KMS-11 (cell line): ENCODE results near the gene STN1.
A peak's percentile ranks its signal among the peaks of the same experiment; 100 is the strongest.

Source experiments
- H2AFZ ChIP-seq: fragments of 200-600 bp; sonication (generic); 2 replicates; pipeline ENCODE4 v1.6.1; 2016; ENCODE audit warnings: antibody characterized with exemption, mixed run types, low read depth
- H3K27ac ChIP-seq: fragments of 200-600 bp; sonication (generic); 2 replicates; pipeline ENCODE4 v1.6.1; 2016; ENCODE audit warnings: mild to moderate bottlenecking, mixed run types
- H3K27me3 ChIP-seq: fragments of 200-600 bp; sonication (generic); 2 replicates; pipeline ENCODE4 v1.6.1; 2017; ENCODE audit warnings: mild to moderate bottlenecking, low read depth, mixed run types, moderate library complexity; ENCODE audit not compliant: insufficient read depth
- H3K36me3 ChIP-seq: fragments of 200-600 bp; sonication (generic); 2 replicates; pipeline ENCODE4 v1.6.1; 2017; ENCODE audit warnings: mild to moderate bottlenecking, mixed run types; ENCODE audit not compliant: insufficient read depth
- H3K4me1 ChIP-seq: fragments of 200-600 bp; sonication (generic); 2 replicates; pipeline ENCODE4 v1.6.1; 2016; ENCODE audit warnings: mild to moderate bottlenecking, low read depth, mixed run types; ENCODE audit not compliant: poor library complexity, severe bottlenecking
- H3K4me2 ChIP-seq: fragments of 200-600 bp; sonication (generic); 2 replicates; pipeline ENCODE4 v1.7.0; 2016; ENCODE audit warnings: mild to moderate bottlenecking, mixed run types
- H3K4me3 ChIP-seq: fragments of 200-600 bp; sonication (generic); IDR thresholded peaks from 2 replicates; pipeline ENCODE4 v1.6.1; 2017; ENCODE audit warnings: low read depth, low read length, mixed read lengths; ENCODE audit not compliant: insufficient read depth
- H3K79me2 ChIP-seq: fragments of 200-600 bp; sonication (generic); 2 replicates; pipeline ENCODE4 v1.6.1; 2016; ENCODE audit warnings: low read depth, mixed run types; ENCODE audit not compliant: insufficient read depth
- H3K9ac ChIP-seq: fragments of 200-600 bp; sonication (generic); 2 replicates; pipeline ENCODE4 v1.6.1; 2016; ENCODE audit warnings: mild to moderate bottlenecking, mixed run types
- H4K20me1 ChIP-seq: fragments of 200-600 bp; sonication (generic); 2 replicates; pipeline ENCODE4 v1.6.1; 2016; ENCODE audit warnings: mild to moderate bottlenecking, mixed run types; ENCODE audit not compliant: insufficient read depth
- CTCF ChIP-seq: fragments of 200-600 bp; sonication (generic); conservative IDR thresholded peaks from 2 replicates; pipeline ENCODE4 v1.6.1; 2017; ENCODE audit warnings: low read depth, mild to moderate bottlenecking, antibody characterized with exemption, low read length, moderate library complexity, mixed read lengths

The STN1 gene

GRCh38 chr10:103859161-103860086, 58.6 kb downstream of the STN1 start:
- Histone ChIP-seq H3K79me2 (no peaks in the 10 kb centered on the region), H3K4me1 (no peaks in the 10 kb centered on the region), H3K36me3 (no peaks in the 10 kb centered on the region), H3K4me3 (no peak overlapping the region), H3K27ac (no peak overlapping the region), H2AFZ (no peak overlapping the region), H3K4me2 (no peak overlapping the region), H3K27me3 (peaks cover 3% of the 10 kb centered on the region), H3K9ac (no peak overlapping the region), H4K20me1 (no peaks in the 10 kb centered on the region)
- TF ChIP-seq CTCF: peak; percentile 81

- H3K4me2 ChIP-seq: no peak overlapping the region
These were observed 59.6 kb downstream of the STN1 start for GRCh38 chr10:103858360-103858759.

GRCh38 chr10:103856797-103857170, 61.2 kb downstream of the STN1 start:
- Histone ChIP-seq H4K20me1 (no peaks in the 10 kb centered on the region), H3K27me3 (peaks cover 3% of the 10 kb centered on the region), H3K4me3 (no peak overlapping the region), H3K79me2 (no peaks in the 10 kb centered on the region), H3K4me1 (no peaks in the 10 kb centered on the region), H2AFZ (no peak overlapping the region), H3K9ac (no peak overlapping the region), H3K27ac (no peak overlapping the region), H3K36me3 (no peaks in the 10 kb centered on the region), H3K4me2 (no peak overlapping the region)
- TF ChIP-seq CTCF: no peak

More at GRCh38 chr10:103858360-103858759, 59.6 kb downstream of the STN1 start:
- TF ChIP-seq CTCF: no peak
- no peaks in the 10 kb centered on the region for H3K36me3 ChIP-seq
- H3K79me2 ChIP-seq: no peaks in the 10 kb centered on the region
- no peak overlapping the region for H3K9ac ChIP-seq
- H3K27me3 ChIP-seq: peaks cover 3% of the 10 kb centered on the region
- no peak overlapping the region for H3K4me3 ChIP-seq
- H3K4me1 ChIP-seq: no peaks in the 10 kb centered on the region
- H3K27ac ChIP-seq: no peak overlapping the region
- H2AFZ ChIP-seq: no peak overlapping the region
- no peaks in the 10 kb centered on the region for H4K20me1 ChIP-seq

GRCh38 chr10:103855852-103856796, 61.9 kb downstream of the STN1 start:
- no peak overlapping the region for H3K27ac ChIP-seq
- H4K20me1 ChIP-seq: no peaks in the 10 kb centered on the region
- no peaks in the 10 kb centered on the region for H3K4me1 ChIP-seq
- H3K4me3 ChIP-seq: no peak overlapping the region
- H3K79me2 ChIP-seq: no peaks in the 10 kb centered on the region
- H3K4me2 ChIP-seq: no peak overlapping the region
- H3K9ac ChIP-seq: no peak overlapping the region
- H2AFZ ChIP-seq: no peak overlapping the region
- TF ChIP-seq CTCF: no peak
- H3K27me3 ChIP-seq: peaks cover 3% of the 10 kb centered on the region
- H3K36me3 ChIP-seq: no peaks in the 10 kb centered on the region
